ENCODE results near the gene RNF14. TPM values are rescaled to one million over a fixed set of nuclear protein-coding genes. Genes with fewer than 3 reads are reported as not detected.

RNF14 gene
- total and polyA plus RNA-seq, 2 donors (not counting 3 experiments of a cell fraction or from before 2014, with no cell fraction given): 23.5 to 55.9 TPM

GRCh38 chr5:141947316-141947715, 21.6 kb upstream of the RNF14 start:
- BruUV-seq (replicated peaks): no TSS peak

DNA sequence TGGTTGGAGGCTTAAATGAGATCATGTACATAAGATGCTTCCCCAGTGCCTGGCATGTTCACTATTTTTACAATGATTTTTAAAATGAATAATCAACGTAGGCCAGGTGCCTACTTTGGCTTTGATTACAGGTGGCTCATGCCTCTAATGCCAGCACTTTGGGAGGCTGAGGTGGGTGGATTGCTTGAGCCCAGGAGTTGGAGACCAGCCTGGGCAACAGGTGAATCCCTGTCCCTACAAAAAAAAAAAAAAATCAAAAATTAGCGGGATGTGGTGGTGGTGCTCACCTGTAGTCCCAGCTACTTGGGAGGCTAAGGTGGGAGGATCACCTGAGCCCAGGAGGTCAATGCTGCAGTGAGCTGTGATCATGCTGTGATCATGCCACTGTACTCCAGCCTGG, 20.1 kb upstream of the RNF14 start:
- TF ChIP-seq POLR2A (IDR thresholded peaks at IDR 0.05; ENCODE audit: low read depth, low read length): no peak
- TF ChIP-seq CTCF (IDR thresholded peaks at IDR 0.05; ENCODE audit: extremely low read depth in 1 of 2, insufficient read depth in 1 of 2, low read depth in 1 of 2, low read length in 2 of 2): no peak
- TF ChIP-seq, protein P1, sequence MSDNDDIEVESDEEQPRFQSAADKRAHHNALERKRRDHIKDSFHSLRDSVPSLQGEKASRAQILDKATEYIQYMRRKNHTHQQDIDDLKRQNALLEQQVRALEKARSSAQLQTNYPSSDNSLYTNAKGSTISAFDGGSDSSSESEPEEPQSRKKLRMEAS (IDR thresholded peaks at IDR 0.05; ENCODE audit: insufficient read depth, insufficient read length): no peak
- no peak for TF ChIP-seq GATA2 (IDR thresholded peaks at IDR 0.05; ENCODE audit: insufficient read depth, insufficient read length, low read depth, low read length)
- TF ChIP-seq FOS (IDR thresholded peaks at IDR 0.05; ENCODE audit: borderline replicate concordance, insufficient read depth, low read length): no peak
- no peak for TF ChIP-seq EZH2 (IDR thresholded peaks at IDR 0.05; ENCODE audit: borderline replicate concordance, low read depth, low read length, severe bottlenecking)
- TF ChIP-seq MYC (IDR thresholded peaks at IDR 0.05; ENCODE audit: low read depth, low read length): no peak
- TF ChIP-seq JUN (IDR thresholded peaks at IDR 0.05; ENCODE audit: borderline replicate concordance, insufficient read depth, insufficient read length, low read depth): no peak
- no peak for TF ChIP-seq POLR2AphosphoS5 (IDR thresholded peaks at IDR 0.05; ENCODE audit: insufficient read depth, low read depth, low read length)
- intact Hi-C loops (cut with micrococcal nuclease) (no loop called here), dilution Hi-C loops (cut with MboI; ENCODE audit: extremely low pct_ligation_motif_present, low sequenced_read_pairs) (no loop called here)
- Histone ChIP-seq H3K36me3 (ENCODE audit: control insufficient read depth in 2 of 2, extremely low read depth in 1 of 2, insufficient read depth in 2 of 2, low read length in 2 of 2) (no peaks in the 10 kb centered on the region), H3K4me2 (ENCODE audit: insufficient read depth, low read length) (no peak overlapping the region), H4K20me1 (replicated peaks; ENCODE audit: control insufficient read depth, extremely low read depth, insufficient read depth, low read length) (no peaks in the 10 kb centered on the region), H3K9ac (replicated peaks; ENCODE audit: extremely low read depth, insufficient read depth, low read length) (no peak overlapping the region), H3K4me1 (ENCODE audit: control insufficient read depth, extremely low read depth, insufficient read depth, low read length) (peaks cover 65% of the 10 kb centered on the region), H3K27ac (ENCODE audit: insufficient read depth, low read depth, low read length) (no peak overlapping the region), H3K9me1 (replicated peaks; ENCODE audit: control insufficient read depth, extremely low read depth, insufficient read depth, low read length) (no peaks in the 10 kb centered on the region), H3K79me2 (ENCODE audit: control insufficient read depth, insufficient read depth, low read length) (no peaks in the 10 kb centered on the region), H3K9me3 (replicated peaks; ENCODE audit: control insufficient read depth, insufficient read depth, low read length) (no peaks in the 10 kb centered on the region), H3K27me3 (ENCODE audit: control insufficient read depth in 2 of 2, insufficient read depth in 2 of 2, low read length in 2 of 2) (no peaks in the 10 kb centered on the region), H3K4me3 (replicated peaks in 1 of 3; ENCODE audit: insufficient read depth in 1 of 3, low read depth in 1 of 3, low read length in 3 of 3) (no peak overlapping the region), H2AFZ (ENCODE audit: low read depth, low read length) (no peak overlapping the region)
- ChIA-PET CTCF (interaction anchor here (1.2 to 10.9 kb wide), 2 partner anchors 9 to 20 kb away, joined by 3 to 244 read pairs; partner anchors contain the start of genes PCDH12 and RNF14), POLR2A (no interaction called here)
- FAIRE-seq: no peak
- BruUV-seq (replicated peaks): no TSS peak
- DNase-seq (ENCODE audit: low read depth, low spot score): no peak

More at GRCh38 chr5:141947316-141947715, 21.6 kb upstream of the RNF14 start:
- TF ChIP-seq FOS (IDR thresholded peaks at IDR 0.05; ENCODE audit: borderline replicate concordance, insufficient read depth, low read length) (no peak), MYC (IDR thresholded peaks at IDR 0.05; ENCODE audit: low read depth, low read length) (no peak)
- H3K27me3 ChIP-seq (ENCODE audit: control insufficient read depth in 2 of 2, insufficient read depth in 2 of 2, low read length in 2 of 2): no peaks in the 10 kb centered on the region
- H3K79me2 ChIP-seq (ENCODE audit: control insufficient read depth, insufficient read depth, low read length): no peaks in the 10 kb centered on the region
- no peak overlapping the region for H3K27ac ChIP-seq (ENCODE audit: insufficient read depth, low read depth, low read length)
- no peak overlapping the region for H3K9ac ChIP-seq (replicated peaks; ENCODE audit: extremely low read depth, insufficient read depth, low read length)
- no peaks in the 10 kb centered on the region for H3K36me3 ChIP-seq (ENCODE audit: control insufficient read depth in 2 of 2, extremely low read depth in 1 of 2, insufficient read depth in 2 of 2, low read length in 2 of 2)
- H3K4me3 ChIP-seq (replicated peaks in 1 of 3; ENCODE audit: insufficient read depth in 1 of 3, low read depth in 1 of 3, low read length in 3 of 3): no peak overlapping the region
- H3K9me3 ChIP-seq (replicated peaks; ENCODE audit: control insufficient read depth, insufficient read depth, low read length): no peaks in the 10 kb centered on the region
- no peaks in the 10 kb centered on the region for H4K20me1 ChIP-seq (replicated peaks; ENCODE audit: control insufficient read depth, extremely low read depth, insufficient read depth, low read length)
- dilution Hi-C loops (cut with MboI; ENCODE audit: extremely low pct_ligation_motif_present, low sequenced_read_pairs) (no loop called here), intact Hi-C loops (cut with micrococcal nuclease) (no loop called here)
- peaks cover 50% of the 10 kb centered on the region for H3K4me1 ChIP-seq (ENCODE audit: control insufficient read depth, extremely low read depth, insufficient read depth, low read length)
- H3K9me1 ChIP-seq (replicated peaks; ENCODE audit: control insufficient read depth, extremely low read depth, insufficient read depth, low read length): no peaks in the 10 kb centered on the region
- DNase-seq (ENCODE audit: low read depth, low spot score): no peak
- peak; percentile 82 for FAIRE-seq
- no peak overlapping the region for H3K4me2 ChIP-seq (ENCODE audit: insufficient read depth, low read length)
- POLR2A ChIA-PET: interaction anchor here (0.9 kb wide), 1 partner anchor 10 kb away, joined by 4 read pairs; the partner anchor contains the start of gene PCDH12
- peak overlapping the region; percentile 15 for H2AFZ ChIP-seq (ENCODE audit: low read depth, low read length)
- CTCF ChIA-PET: interaction anchor here (0.7 to 10.9 kb wide), 5 partner anchors 10 to 255 kb away, joined by 3 to 244 read pairs (median 4); partner anchors contain the start of gene PCDH12

Data from endothelial cell of umbilical vein (primary cell).